ENCODE results near the gene NXT1. TPM values are rescaled to one million over a fixed set of nuclear protein-coding genes. Genes with fewer than 3 reads are reported as not detected.
"Not testable (repeated sequence)": the region's sequence is repeated elsewhere in the genome, so short reads cannot be mapped to it uniquely, and the experiment has no call there.

Gene NXT1
- total RNA-seq, 1 experiment from 2014 or later, result 34.1 TPM

DNA sequence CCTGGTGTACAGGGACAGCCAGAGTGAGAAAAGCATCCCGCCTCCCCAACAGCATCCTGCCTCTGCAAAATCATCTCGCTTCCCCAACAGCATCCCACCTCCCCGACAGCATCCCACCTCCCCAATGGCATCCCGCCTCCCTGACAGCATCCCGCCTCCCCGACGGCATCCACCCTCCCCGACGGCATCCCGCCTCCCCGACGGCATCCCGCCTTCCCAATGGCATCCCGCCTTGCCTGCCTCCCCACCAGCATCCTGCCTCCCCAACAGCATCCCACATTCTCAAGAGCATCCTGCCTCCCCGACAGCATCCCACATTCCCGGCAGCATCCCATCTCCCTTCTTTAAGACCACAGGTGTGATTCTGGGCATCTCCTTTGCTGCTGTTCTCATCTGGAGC, 46.0 kb upstream of the NXT1 start:
- Histone ChIP-seq H3K4me1 (no peaks in the 10 kb centered on the region), H3K4me3 (ENCODE audit: low read depth, low read length) (no peak overlapping the region), H3K27me3 (replicated peaks; ENCODE audit: control insufficient read depth, insufficient read depth, low read length) (no peaks in the 10 kb centered on the region), H3K9me3 (no peaks in the 10 kb centered on the region), H3K36me3 (ENCODE audit: control insufficient read depth, insufficient read depth, low read length) (no peaks in the 10 kb centered on the region)
- Mint-ChIP-seq H3K27ac (ENCODE audit: unreplicated experiment) (no peak overlapping the region), H3K27me3 (ENCODE audit: insufficient read depth, unreplicated experiment) (no peaks in the 10 kb centered on the region), H3K36me3 (ENCODE audit: insufficient read depth, unreplicated experiment) (peaks cover 6% of the 10 kb centered on the region), H3K4me1 (ENCODE audit: low read depth, unreplicated experiment) (no peaks in the 10 kb centered on the region), H3K9me3 (ENCODE audit: unreplicated experiment) (peaks cover 7% of the 10 kb centered on the region), H3K4me3 (ENCODE audit: unreplicated experiment) (no peak overlapping the region)
- no TSS peak for BruUV-seq (replicated peaks)
- TF ChIP-seq, protein P1, sequence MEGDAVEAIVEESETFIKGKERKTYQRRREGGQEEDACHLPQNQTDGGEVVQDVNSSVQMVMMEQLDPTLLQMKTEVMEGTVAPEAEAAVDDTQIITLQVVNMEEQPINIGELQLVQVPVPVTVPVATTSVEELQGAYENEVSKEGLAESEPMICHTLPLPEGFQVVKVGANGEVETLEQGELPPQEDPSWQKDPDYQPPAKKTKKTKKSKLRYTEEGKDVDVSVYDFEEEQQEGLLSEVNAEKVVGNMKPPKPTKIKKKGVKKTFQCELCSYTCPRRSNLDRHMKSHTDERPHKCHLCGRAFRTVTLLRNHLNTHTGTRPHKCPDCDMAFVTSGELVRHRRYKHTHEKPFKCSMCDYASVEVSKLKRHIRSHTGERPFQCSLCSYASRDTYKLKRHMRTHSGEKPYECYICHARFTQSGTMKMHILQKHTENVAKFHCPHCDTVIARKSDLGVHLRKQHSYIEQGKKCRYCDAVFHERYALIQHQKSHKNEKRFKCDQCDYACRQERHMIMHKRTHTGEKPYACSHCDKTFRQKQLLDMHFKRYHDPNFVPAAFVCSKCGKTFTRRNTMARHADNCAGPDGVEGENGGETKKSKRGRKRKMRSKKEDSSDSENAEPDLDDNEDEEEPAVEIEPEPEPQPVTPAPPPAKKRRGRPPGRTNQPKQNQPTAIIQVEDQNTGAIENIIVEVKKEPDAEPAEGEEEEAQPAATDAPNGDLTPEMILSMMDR (IDR thresholded peaks at IDR 0.05; ENCODE audit: insufficient read depth in 1 of 2, low read depth in 1 of 2, low read length in 1 of 2, severe bottlenecking in 1 of 2, unreplicated experiment in 1 of 2), result no peak
- ChIA-PET POLR2A (no interaction called here), CTCF (no interaction called here)
- no peak for DNase-seq
- intact Hi-C loops (cut with micrococcal nuclease; ENCODE audit: unreplicated experiment), result no loop called here

DNA sequence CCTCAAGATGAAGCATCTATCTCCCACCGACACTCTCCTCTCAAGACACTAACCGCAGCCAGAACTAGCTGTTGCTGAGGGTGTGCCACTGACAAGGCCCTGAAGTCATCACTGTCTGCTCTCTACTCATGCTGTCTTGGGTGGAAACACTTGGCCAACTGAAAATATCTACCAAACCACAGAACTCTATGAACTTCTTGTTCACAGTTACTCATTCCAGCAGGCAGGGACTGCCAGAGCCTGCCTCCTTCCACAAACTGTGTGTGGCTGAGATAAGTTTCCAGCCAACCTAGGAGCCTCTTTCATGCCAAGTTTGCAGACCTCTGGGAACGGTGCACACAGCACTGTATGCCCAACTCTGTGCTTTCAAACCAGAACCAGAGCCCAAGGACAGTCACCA, 45.5 kb upstream of the NXT1 start:
- H3K36me3 Mint-ChIP-seq (ENCODE audit: insufficient read depth, unreplicated experiment), result peaks cover 6% of the 10 kb centered on the region
- H3K27me3 ChIP-seq (replicated peaks; ENCODE audit: control insufficient read depth, insufficient read depth, low read length), result no peaks in the 10 kb centered on the region

DNA sequence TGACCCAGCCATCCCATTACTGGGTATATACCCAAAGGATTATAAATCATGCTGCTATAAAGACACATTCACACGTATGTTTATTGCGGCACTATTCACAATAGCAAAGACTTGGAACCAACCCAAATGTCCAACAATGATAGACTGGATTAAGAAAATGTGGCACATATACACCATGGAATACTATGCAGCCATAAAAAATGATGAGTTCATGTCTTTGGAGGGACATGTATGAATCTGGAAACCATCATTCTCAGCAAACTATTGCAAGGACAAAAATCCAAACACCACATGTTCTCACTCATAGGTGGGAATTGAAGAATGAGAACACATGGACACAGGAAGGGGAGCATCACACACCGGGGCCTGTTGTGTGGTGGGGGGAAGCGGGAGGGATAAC, 43.2 kb upstream of the NXT1 start:
- H3K36me3 Mint-ChIP-seq (ENCODE audit: insufficient read depth, unreplicated experiment); H3K4me3 Mint-ChIP-seq (ENCODE audit: unreplicated experiment); H3K4me1 Mint-ChIP-seq (ENCODE audit: low read depth, unreplicated experiment); CTCF ChIA-PET; H3K27me3 ChIP-seq (replicated peaks; ENCODE audit: control insufficient read depth, insufficient read depth, low read length); H3K9me3 Mint-ChIP-seq (ENCODE audit: unreplicated experiment); H3K36me3 ChIP-seq (ENCODE audit: control insufficient read depth, insufficient read depth, low read length); BruUV-seq (replicated peaks); DNase-seq; H3K4me3 ChIP-seq (ENCODE audit: low read depth, low read length); intact Hi-C loops (cut with micrococcal nuclease; ENCODE audit: unreplicated experiment); H3K27ac Mint-ChIP-seq (ENCODE audit: unreplicated experiment); H3K27me3 Mint-ChIP-seq (ENCODE audit: insufficient read depth, unreplicated experiment); POLR2A ChIA-PET; H3K9me3 ChIP-seq; H3K4me1 ChIP-seq: not testable (repeated sequence)

More for the DNA sequence above, 45.5 kb upstream of the NXT1 start:
- TF ChIP-seq, protein P1 (IDR thresholded peaks at IDR 0.05; ENCODE audit: insufficient read depth in 1 of 2, low read depth in 1 of 2, low read length in 1 of 2, severe bottlenecking in 1 of 2, unreplicated experiment in 1 of 2), result no peak
- H3K4me3 ChIP-seq (ENCODE audit: low read depth, low read length), result no peak overlapping the region
- no peaks in the 10 kb centered on the region for H3K4me1 ChIP-seq
- intact Hi-C loops (cut with micrococcal nuclease; ENCODE audit: unreplicated experiment), result no loop called here
- H3K4me3 Mint-ChIP-seq (ENCODE audit: unreplicated experiment), result no peak overlapping the region
- no peaks in the 10 kb centered on the region for H3K4me1 Mint-ChIP-seq (ENCODE audit: low read depth, unreplicated experiment)
- no TSS peak for BruUV-seq (replicated peaks)
- H3K9me3 ChIP-seq, result no peaks in the 10 kb centered on the region
- peaks cover 3% of the 10 kb centered on the region for H3K9me3 Mint-ChIP-seq (ENCODE audit: unreplicated experiment)
- no peak overlapping the region for H3K27ac Mint-ChIP-seq (ENCODE audit: unreplicated experiment)
- no peaks in the 10 kb centered on the region for H3K36me3 ChIP-seq (ENCODE audit: control insufficient read depth, insufficient read depth, low read length)
- no peak for DNase-seq
- H3K27me3 Mint-ChIP-seq (ENCODE audit: insufficient read depth, unreplicated experiment), result no peaks in the 10 kb centered on the region
- POLR2A ChIA-PET, result no interaction called here
- CTCF ChIA-PET, result no interaction called here

DNA sequence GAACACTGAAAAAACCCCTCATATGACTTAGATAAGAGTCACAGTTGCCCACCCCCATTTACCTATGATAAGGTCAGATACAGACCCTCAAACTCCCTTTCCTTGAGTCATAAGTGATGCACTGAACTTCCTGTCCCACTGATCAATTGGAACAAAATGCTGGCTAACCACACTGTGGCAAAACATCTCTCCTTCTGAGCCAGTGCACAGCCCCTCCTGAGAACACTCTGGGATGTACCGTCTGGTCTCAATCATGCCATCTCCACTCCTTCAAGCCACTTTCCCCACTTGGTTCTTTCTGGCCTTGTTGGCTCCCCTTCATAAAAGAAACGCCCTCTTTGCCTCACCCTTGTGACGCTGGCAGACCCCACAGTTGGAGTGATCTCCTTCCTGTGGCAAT, 42.6 kb upstream of the NXT1 start:
- no TSS peak for BruUV-seq (replicated peaks)

More for the DNA sequence above, 42.6 kb upstream of the NXT1 start:
- H3K4me1 Mint-ChIP-seq (ENCODE audit: low read depth, unreplicated experiment), result no peaks in the 10 kb centered on the region
- no peak overlapping the region for H3K4me3 Mint-ChIP-seq (ENCODE audit: unreplicated experiment)
- TF ChIP-seq, protein P1 (IDR thresholded peaks at IDR 0.05; ENCODE audit: insufficient read depth in 1 of 2, low read depth in 1 of 2, low read length in 1 of 2, severe bottlenecking in 1 of 2, unreplicated experiment in 1 of 2), result no peak
- H3K36me3 Mint-ChIP-seq (ENCODE audit: insufficient read depth, unreplicated experiment), result peaks cover 6% of the 10 kb centered on the region
- no peaks in the 10 kb centered on the region for H3K4me1 ChIP-seq
- ChIA-PET CTCF (no interaction called here), POLR2A (no interaction called here)
- intact Hi-C loops (cut with micrococcal nuclease; ENCODE audit: unreplicated experiment), result no loop called here
- H3K27ac Mint-ChIP-seq (ENCODE audit: unreplicated experiment), result no peak overlapping the region
- no peak for DNase-seq
- H3K4me3 ChIP-seq (ENCODE audit: low read depth, low read length), result no peak overlapping the region
- H3K9me3 ChIP-seq, result no peaks in the 10 kb centered on the region
- peaks cover 6% of the 10 kb centered on the region for H3K9me3 Mint-ChIP-seq (ENCODE audit: unreplicated experiment)
- H3K27me3 Mint-ChIP-seq (ENCODE audit: insufficient read depth, unreplicated experiment), result no peaks in the 10 kb centered on the region
- no peaks in the 10 kb centered on the region for H3K27me3 ChIP-seq (replicated peaks; ENCODE audit: control insufficient read depth, insufficient read depth, low read length)
- no peaks in the 10 kb centered on the region for H3K36me3 ChIP-seq (ENCODE audit: control insufficient read depth, insufficient read depth, low read length)

Data from Caco-2 (cell line).